HG02763 (cell line): ENCODE measurements around the gene WFIKKN1.

Experiments used
- ATAC-seq: cut with Tn5 transposase; IDR thresholded peaks from one replicate; pipeline ENCODE4 v1.9.1; 2021; ENCODE audit warnings: mild to moderate bottlenecking, moderate library complexity; ENCODE audit not compliant: unreplicated experiment

The WFIKKN1 gene

DNA sequence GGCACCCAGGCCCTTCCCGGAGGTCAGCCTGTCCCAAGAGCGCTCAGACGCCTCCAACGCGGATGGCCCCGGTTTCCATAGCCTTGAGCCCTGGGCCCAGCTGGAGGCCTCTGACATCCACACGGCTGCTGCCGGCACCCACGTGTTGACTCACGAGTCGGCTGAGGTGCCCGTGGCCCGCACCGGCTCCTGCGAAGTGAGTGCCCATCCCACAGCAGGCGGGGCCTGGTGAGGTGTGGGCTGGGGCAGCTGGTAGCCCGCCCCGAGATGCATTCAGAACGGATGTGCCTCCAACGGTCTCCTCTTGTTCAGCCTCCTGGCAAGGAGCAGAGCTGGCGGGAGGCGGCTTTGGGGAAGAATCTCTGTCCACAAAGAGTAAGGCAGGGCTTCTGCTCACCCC is 21.1 kb downstream of the WFIKKN1 start:
- no peak for ATAC-seq

DNA sequence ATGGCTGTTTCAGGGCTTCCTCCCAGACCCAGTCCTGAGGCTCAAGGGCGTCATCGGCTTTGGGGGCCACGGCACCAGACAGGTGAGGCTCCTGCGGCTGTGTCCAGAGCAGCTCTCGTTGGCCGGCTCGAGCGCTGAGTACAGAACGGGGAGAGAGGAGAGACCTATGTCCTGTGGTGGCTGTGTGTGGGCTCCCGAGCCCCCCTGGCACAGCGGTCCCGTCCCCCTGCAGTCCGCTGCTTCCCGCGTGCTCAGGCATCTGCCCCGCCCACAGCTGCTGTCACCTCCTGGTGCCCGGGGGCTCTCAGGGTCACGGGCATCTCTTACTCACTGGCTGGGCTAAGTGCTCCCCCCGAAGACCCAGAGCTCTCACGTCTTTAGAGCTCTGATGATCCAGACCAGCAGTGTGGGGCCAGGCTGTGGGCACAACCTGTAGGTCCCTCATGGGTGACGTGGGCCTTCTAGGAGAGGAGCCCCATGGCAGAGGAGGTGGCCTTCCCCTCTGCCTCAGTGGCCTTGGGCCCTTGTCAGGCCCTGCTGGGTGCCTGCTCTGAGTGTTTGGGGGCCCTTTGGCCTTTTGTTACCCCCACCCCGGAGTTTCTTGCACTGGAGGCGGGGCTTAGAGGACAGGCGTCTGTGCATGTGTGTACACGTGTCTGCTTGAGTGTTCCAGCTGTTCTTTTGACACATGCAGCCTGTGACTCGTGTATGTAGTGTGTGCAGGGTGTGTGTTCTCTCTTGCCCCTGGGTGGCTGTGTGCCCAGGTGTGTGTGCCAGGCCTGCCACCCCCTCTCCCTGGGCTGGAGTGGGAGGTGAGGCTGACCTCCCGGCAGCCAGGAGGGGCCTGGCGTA is 21.9 kb downstream of the WFIKKN1 start:
- no peak for ATAC-seq

DNA sequence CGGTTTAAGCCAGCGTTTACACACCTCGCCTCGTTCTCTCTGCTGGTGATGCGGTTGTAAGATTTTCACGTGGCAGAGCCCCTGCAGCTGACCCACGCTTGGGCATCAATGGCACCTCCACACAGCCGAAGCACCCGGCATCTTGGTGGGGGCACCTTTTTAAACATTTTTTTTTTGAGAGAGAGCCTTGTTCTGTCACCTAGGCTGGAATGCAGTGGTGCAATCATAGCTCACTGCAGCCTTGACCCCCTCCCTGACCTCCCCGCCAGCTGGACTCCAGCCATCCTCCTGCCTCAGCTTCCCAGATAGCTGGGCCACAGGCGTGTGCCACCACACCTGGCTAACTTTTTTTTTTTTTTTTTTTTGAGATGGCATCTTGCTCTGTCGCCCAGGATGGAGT is 23.2 kb downstream of the WFIKKN1 start:
- no peak for ATAC-seq

DNA sequence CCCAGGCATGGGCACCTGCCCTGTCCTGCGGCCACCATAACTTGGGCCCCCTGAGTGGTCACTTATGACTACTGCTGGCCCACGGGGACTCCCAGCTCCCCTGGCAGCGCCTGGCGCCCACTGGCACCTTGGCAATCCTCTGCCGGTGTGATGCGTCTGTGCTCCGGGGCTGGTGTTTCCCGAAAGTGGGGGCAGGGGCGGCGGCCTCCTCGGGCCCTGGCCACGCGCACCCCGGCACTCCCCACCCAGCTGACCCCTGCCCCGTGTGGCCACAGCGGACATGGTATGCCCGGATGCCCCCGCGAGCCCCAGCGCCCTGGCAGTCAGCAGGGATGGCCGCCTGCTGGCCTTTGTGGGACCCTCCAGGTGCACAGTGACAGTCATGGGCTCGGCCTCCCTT is 26.7 kb downstream of the WFIKKN1 start:
- ATAC-seq, result no peak

DNA sequence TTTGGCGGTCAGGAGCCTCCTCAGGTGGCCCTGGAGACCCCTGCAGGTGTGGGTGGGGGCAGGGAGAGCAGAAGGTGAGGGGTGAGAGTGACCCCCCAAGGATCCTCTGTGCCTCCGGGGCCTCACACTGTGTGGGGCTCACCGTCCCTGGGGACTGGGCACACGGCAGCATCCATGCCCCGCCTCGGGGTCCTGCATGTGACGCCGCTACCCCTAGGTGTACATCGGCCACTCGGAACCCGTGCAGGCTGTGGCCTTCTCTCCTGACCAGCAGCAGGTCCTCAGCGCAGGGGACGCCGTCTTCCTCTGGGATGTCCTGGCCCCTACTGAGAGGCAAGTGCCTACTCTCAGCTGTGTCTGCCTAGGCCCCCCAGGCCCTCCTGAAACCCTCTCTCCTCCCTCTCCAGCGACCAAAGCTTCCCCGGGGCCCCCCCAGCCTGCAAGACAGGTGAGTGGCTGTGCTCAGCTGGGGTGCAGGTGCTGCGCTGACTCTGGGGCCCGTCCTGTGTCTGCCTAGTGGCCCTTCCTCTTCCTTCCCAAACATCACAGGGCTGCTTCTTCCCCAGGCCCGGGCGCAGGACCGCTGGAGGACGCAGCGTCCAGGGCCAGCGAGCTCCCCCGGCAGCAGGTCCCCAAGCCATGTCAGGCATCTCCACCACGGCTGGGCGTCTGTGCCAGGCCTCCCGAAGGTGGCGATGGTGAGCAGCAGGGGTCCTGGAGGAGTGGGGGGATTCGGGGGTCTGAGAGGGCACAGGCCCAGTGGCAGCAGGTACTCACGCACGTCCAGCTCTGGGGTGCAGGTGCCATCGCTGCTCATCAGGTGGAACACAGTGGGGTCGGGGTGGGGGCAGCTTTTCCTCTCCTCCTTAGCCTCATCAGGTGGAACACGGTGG is 28.1 kb downstream of the WFIKKN1 start:
- ATAC-seq, result no peak

DNA sequence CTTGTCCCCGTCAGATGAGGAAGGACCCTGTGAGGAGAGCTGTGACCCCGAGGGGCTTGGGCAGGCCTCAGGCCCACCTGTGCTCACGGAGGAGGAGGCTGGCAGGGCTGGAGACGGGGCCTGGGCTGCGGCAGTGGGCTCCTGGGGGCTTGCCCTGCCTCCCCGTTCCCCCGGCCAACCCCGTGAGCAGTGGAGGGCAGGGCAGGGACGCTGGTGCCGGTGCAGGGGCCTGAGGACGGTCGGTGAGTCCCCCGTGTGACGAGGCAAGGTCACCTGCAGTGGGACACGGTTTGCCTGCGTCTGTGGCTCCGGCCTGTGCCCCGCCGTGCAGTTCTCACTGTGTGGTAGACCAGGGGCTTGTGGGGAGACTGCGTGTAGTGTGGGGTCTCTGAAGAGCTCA is 28.8 kb downstream of the WFIKKN1 start:
- no peak for ATAC-seq

DNA sequence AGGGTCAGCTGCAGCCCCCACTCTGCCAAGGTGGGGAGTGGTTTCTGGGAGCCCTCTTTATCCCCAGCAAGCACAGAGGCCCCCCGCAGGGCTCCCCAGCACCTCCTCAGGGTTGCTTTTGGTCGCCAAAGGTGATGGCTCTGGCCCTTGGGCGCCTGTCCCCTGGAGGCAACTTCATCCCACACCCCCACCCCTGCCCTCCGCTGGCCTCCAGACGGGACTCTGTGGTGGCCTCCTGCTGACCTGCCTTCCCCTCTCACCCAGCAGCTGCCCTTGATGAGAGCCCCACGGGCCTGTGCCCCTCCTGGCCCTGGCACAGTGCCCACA is 29.3 kb downstream of the WFIKKN1 start:
- no peak for ATAC-seq

DNA sequence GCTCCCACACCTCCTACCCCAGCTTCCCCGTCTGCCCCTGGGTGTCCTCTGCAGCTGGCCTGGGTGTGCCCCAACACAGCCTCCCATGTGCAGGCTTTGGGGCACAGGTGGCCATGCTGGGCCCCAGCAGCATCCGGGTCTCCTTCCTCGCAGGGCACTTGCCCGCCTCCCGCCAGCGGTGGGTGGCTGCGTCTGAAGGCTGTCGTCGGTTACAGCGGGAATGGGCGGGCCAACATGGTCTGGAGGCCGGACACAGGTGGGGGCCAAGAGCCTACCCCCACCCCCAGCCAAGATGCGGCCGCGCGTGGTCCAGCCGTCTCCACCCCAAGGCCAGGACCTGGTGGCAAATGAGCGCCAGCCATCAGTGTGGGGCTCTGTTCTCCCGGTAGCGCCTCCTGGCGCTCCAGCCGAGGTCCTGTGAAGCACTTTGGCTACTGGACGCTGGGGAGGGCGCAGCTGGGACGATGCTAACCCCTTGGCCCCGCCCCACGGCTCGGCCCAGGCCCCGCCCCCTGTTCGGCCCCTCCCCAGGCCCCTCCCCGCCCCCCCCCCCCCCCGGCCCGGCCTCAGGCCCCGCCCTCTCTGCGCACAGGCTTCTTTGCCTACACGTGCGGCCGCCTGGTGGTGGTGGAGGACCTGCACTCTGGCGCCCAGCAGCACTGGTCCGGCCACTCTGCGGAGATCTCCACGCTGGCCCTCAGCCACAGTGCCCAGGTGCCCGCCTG is 29.8 kb downstream of the WFIKKN1 start:
- ATAC-seq, result peak; percentile 39

DNA sequence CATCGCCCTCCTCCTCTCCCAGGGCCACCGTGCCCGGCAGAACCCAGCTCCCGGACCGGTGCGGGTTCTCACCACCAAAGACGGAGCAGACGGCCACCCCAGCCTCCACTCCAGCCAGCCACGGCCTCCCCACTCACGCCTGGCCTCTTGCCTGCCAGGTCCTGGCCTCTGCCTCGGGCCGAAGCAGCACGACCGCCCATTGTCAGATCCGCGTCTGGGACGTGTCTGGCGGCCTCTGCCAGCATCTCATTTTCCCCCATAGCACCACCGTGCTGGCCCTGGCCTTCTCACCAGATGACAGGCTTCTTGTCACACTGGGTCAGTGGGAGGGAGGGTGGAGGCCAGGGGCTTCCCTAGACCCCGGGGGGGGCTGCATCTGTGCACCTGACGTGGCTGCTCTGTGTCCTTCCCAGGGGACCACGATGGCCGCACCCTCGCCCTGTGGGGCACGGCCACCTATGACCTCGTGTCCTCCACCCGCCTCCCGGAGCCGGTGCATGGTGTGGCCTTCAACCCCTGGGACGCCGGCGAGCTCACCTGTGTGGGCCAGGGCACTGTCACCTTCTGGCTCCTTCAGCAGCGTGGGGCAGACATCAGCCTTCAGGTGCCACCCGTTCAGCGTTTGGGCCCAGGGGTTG is 30.5 kb downstream of the WFIKKN1 start:
- no peak for ATAC-seq

DNA sequence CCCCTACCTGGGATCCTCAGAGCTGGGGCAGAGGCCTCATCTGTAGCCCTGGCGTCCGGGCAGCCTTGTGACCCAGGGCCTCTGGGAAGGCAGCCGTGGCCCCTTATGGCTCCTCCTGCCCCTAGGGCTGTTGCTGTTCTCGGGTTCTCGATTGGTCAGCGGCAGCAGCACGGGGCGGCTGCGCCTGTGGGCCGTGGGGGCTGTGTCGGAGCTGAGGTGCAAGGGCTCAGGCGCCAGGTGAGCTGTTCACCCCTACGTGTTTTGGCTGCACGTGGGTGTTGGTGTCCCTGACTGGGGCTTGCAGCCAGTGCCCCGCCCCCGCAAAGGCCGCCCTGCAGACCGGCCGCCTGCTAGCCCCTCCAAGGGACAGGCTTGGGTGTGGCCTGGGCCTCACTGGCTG is 31.3 kb downstream of the WFIKKN1 start:
- no peak for ATAC-seq

DNA sequence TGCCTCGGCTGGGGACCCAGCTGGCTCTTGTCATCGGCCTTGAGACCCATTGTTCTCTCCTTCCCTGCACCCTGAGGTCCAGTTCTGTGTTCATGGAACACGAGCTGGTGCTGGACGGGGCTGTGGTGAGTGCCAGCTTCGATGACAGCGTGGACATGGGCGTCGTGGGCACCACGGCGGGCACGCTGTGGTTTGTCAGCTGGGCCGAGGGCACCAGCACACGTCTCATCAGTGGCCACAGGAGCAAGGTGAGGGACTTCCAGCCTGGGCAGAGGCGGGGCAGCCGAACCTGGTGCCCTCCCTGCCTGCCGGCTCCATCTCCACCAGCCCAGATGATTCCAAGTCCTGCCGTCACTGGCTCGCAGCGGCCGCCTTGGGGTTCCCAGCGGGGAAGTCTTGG is 31.8 kb downstream of the WFIKKN1 start:
- ATAC-seq, result no peak

DNA sequence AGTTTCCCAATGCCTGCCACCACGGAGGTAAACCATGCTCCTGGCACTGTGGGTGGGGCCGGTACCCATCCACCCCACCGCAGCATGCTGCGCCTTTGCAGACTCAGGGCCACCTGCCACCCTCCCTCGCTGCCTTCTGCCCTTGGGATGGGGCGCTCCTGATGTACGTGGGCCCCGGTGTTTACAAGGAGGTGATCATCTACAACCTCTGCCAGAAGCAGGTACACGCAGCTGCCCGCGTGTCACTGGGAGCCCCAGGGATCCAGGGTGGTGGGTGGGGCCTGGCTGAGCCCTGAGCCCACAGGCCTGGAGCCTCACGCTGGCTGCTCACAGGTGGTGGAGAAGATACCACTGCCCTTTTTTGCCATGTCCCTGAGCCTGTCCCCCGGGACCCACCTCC is 35.8 kb downstream of the WFIKKN1 start:
- ATAC-seq, result no peak

DNA sequence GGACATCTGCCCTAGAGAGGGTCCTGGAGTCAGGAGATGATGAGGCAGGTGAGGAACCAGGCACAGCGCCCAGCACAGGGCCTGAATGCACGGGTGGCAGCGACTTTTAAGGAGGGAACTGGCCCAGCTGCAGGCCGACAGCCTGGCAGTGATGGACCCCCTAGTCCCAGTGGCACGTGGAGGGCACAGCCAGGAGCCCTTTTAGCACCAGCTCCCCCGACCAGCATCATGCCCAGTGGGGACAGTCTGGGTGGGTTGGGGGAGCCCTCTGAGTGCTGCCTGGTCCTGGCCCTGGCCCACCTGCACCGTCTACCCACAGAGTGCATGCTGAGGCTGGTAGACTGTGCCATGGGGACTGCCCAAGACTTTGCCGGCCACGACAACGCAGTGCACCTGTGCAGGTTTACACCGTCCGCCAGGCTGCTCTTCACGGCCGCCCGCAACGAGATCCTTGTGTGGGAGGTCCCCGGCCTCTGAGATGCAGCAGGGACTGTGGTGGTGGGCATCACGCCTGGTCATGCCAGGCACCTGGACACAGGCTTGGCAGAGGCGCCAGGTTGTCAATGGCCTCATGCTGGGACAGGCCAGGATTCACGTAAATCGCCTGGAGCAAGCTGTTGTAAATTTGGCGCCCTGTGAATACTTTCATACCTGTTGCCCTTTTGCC is 36.5 kb downstream of the WFIKKN1 start:
- ATAC-seq, result no peak

DNA sequence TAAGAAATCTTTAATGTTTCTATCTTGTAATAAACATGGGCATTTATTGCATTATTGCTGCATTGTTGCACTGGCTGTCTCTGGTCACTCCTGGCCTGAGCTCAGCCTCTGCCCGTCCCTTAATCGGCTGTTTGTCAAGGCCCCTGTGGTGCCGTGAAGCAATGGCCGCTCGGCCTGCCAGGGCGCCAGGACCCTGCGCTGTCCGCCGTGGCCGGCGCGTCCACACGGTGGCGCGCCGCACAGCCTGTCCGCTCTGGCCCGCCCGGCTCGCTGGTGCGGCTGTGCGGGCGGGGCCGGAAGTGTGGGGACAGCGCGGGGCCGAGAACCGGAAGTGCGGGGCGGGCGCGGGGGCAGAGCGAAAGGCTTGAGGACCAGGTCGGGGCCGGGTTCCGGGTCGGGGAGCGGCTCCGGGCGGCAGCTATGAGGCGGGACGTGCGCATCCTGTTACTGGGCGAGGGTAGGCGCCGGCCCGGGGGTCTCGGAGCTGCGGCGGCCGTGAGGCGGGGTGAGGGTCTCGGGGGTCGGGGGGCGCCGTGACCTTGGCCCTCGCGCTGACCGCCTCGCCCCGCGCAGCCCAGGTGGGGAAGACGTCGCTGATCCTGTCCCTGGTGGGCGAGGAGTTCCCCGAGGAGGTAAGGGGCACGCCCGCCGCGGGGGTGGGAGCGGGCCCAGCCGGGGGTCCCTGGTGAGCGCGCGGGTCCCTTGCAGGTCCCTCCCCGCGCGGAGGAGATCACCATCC is 37.2 kb downstream of the WFIKKN1 start, which contains the start of gene RHOT2:
TSS of gene RHOT2 (plus strand) at position 353 of the 739 bp plus-strand sequence. CDS start at position 421, 68 bp downstream.
- peak; percentile 82 for ATAC-seq

DNA sequence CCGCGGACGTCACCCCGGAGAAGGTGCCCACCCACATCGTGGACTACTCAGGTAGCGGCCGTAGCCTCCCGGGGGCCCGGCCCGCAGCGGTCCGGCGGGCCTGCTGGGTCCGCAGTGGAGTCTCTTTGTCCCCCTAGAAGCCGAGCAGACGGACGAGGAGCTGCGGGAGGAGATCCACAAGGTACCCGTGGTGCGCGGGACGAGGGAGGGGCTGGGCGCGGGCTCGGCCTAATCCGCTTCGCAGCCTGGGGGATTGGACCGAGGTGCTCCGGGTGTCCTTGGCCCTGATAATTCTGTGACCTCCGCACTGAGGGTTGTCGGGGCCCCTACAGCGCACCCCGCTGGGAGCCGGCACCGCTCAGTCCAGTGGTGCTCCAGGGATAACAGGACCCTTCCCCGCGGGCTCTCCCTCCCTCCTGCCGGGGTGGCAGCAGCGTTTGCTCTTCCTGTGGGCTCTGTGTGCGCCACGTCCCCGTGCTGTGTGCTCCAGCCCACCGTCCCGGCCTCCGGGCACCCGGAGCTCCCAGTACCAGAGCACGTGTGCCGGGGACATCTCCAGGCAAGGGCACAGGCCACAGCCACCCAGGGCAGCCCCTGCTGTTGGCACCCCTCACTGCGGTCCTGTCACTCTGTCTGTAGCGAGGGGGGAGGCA is 37.9 kb downstream of the WFIKKN1 start:
- no peak for ATAC-seq

DNA sequence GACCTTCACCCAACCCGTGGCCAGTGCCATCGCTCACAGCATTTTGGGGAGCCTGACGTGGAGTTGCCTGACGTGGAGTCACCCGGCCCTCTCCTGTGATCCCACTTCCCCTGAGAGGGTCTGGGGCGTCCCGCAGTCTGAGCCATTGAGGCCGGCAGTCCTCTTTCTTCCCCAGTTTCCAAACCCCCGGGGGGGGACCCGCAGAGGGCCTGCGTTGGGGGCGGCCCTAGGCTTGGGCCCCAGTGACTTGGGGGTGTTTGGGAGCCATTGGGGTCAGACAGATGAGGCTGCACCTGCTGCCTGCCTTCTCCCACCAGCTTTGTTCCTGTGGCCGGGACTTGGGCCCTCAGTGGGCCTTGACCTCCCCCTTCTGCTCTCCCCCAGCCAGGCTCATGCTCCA is 38.9 kb downstream of the WFIKKN1 start:
- ATAC-seq, result no peak

DNA sequence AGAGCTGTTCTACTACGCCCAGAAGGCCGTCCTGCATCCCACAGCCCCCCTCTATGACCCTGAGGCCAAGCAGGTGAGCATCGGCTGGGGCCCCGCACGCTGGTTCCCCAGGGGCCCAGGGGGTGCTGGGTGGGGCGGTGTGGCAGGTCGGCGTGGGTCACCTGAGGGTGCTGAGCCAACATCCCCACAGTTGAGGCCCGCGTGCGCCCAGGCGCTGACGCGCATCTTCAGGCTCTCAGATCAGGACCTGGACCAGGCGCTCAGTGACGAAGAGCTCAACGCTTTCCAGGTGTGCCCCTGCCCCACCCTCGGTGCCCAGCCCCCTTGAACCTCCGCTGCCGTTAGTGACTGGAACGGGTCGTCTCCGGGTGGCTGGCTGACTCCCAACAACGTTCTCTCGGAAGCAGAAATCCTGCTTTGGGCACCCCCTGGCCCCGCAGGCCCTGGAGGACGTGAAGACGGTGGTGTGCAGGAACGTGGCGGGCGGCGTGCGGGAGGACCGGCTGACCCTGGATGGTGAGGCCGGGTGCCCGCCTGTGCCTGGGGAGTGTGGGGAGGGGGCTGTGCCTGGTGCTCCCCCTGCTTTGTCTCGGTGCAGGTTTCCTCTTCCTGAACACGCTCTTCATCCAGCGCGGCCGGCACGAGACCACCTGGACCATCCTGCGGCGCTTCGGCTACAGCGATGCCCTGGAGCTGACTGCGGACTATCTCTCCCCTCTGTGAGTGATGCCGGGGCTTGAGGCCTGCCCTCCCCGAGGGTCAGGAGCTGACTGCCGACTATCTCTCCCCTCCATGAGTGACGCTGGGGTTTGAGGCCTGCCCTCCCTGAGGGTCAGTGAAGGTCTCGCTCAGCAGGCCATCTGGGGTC is 39.9 kb downstream of the WFIKKN1 start:
- no peak for ATAC-seq
